ENCODE results near the gene HERPUD2. TPM values are rescaled to one million over a fixed set of nuclear protein-coding genes. Genes with fewer than 3 reads are reported as not detected.
"Not testable (repeated sequence)": the region's sequence is repeated elsewhere in the genome, so short reads cannot be mapped to it uniquely, and the experiment has no call there.

HERPUD2 gene
- total RNA-seq, 1 donor from 2014 or later: 19.8 TPM

DNA sequence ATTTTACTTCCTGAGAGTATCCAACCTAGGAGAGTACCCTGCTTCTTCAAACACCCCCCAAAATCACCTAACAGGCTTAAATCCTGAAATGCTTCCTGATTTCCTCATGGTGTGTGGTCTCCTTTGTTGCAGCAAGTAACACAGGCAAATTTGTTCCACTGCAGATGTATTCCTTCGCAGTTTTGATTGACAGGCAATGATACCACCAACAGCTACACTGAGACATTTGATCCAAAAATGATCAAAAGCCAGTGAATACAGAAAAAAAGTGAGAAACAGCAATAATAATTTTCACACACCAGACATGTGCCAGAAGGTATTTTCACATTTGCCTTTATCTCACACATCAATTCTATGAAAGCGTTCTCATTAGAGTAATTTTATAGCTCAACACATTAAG is 95.9 kb downstream of the HERPUD2 start:
- H3K9ac ChIP-seq (ENCODE audit: low read depth in 1 of 3, low read length in 3 of 3): no peak overlapping the region
- H3K27ac ChIP-seq (ENCODE audit: low read depth, low read length): no peak overlapping the region
- no peaks in the 10 kb centered on the region for H3K9me3 ChIP-seq (ENCODE audit: control insufficient read depth in 3 of 3, low read length in 3 of 3)
- H3K27me3 ChIP-seq (ENCODE audit: control insufficient read depth in 3 of 3, insufficient read depth in 3 of 3, low read length in 3 of 3): no peaks in the 10 kb centered on the region
- H3K4me1 ChIP-seq (ENCODE audit: control insufficient read depth in 3 of 3, insufficient read depth in 3 of 3, low read length in 3 of 3): peaks cover 0 to 4% (median 0%) of the 10 kb centered on the region in 3 donors
- H3K4me3 ChIP-seq (ENCODE audit: low read length in 3 of 3): no peak overlapping the region
- H3K36me3 ChIP-seq (ENCODE audit: control insufficient read depth in 3 of 3, insufficient read depth in 3 of 3, low read length in 3 of 3): no peaks in the 10 kb centered on the region

- Histone ChIP-seq H3K4me3 (ENCODE audit: low read length in 3 of 3) (no peak overlapping the region), H3K27ac (ENCODE audit: low read depth, low read length) (no peak overlapping the region), H3K36me3 (ENCODE audit: control insufficient read depth in 3 of 3, insufficient read depth in 3 of 3, low read length in 3 of 3) (no peaks in the 10 kb centered on the region), H3K9ac (ENCODE audit: low read depth in 1 of 3, low read length in 3 of 3) (no peak overlapping the region), H3K9me3 (ENCODE audit: control insufficient read depth in 3 of 3, low read length in 3 of 3) (no peaks in the 10 kb centered on the region), H3K4me1 (ENCODE audit: control insufficient read depth in 3 of 3, insufficient read depth in 3 of 3, low read length in 3 of 3) (peaks cover 0 to 4% (median 0%) of the 10 kb centered on the region in 3 donors), H3K27me3 (ENCODE audit: control insufficient read depth in 3 of 3, insufficient read depth in 3 of 3, low read length in 3 of 3) (no peaks in the 10 kb centered on the region)
Observed at GRCh38 chr7:35596061-35596460, 98.9 kb downstream of the HERPUD2 start.

DNA sequence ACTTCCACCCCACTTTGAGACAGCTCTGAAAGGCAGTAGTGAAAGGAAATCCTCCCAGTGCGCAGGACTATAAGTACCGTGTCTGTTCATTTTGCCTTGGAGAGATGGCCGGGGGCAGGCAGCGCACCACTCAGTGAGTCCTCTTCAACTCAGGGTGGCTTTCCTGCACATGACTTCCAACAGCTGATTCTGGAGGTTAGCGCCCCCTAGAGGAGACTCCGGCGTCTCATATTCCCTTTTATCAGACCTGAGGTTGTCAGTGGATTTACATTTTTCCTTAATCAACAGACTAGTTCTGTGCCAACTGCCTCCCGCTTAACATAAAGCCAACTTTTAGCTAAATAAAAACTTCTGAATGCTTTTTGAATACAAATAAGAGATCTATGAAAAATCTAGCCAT is 101.0 kb downstream of the HERPUD2 start:
- no peak overlapping the region for H3K9ac ChIP-seq (ENCODE audit: low read depth in 1 of 3, low read length in 3 of 3)
- H3K4me1 ChIP-seq (ENCODE audit: control insufficient read depth in 3 of 3, insufficient read depth in 3 of 3, low read length in 3 of 3): peaks cover 0 to 4% (median 0%) of the 10 kb centered on the region in 3 donors
- no peaks in the 10 kb centered on the region for H3K27me3 ChIP-seq (ENCODE audit: control insufficient read depth in 3 of 3, insufficient read depth in 3 of 3, low read length in 3 of 3)
- no peak overlapping the region for H3K27ac ChIP-seq (ENCODE audit: low read depth, low read length)
- H3K36me3 ChIP-seq (ENCODE audit: control insufficient read depth in 3 of 3, insufficient read depth in 3 of 3, low read length in 3 of 3): no peaks in the 10 kb centered on the region
- no peaks in the 10 kb centered on the region for H3K9me3 ChIP-seq (ENCODE audit: control insufficient read depth in 3 of 3, low read length in 3 of 3)
- H3K4me3 ChIP-seq (ENCODE audit: low read length in 3 of 3): no peak overlapping the region

- no peak overlapping the region for H3K4me3 ChIP-seq (ENCODE audit: low read length in 3 of 3)
- no peak overlapping the region for H3K27ac ChIP-seq (ENCODE audit: low read depth, low read length)
- no peaks in the 10 kb centered on the region for H3K36me3 ChIP-seq (ENCODE audit: control insufficient read depth in 3 of 3, insufficient read depth in 3 of 3, low read length in 3 of 3)
- H3K27me3 ChIP-seq (ENCODE audit: control insufficient read depth in 3 of 3, insufficient read depth in 3 of 3, low read length in 3 of 3): no peaks in the 10 kb centered on the region
- H3K9me3 ChIP-seq (ENCODE audit: control insufficient read depth in 3 of 3, low read length in 3 of 3): no peaks in the 10 kb centered on the region
- H3K4me1 ChIP-seq (ENCODE audit: control insufficient read depth in 3 of 3, insufficient read depth in 3 of 3, low read length in 3 of 3): no peaks in the 10 kb centered on the region
- H3K9ac ChIP-seq (ENCODE audit: low read depth in 1 of 3, low read length in 3 of 3): no peak overlapping the region
Observed at GRCh38 chr7:35588647-35589046, 106.3 kb downstream of the HERPUD2 start.

- H3K9me3 ChIP-seq (ENCODE audit: control insufficient read depth in 3 of 3, low read length in 3 of 3): no peaks in the 10 kb centered on the region
- H3K27me3 ChIP-seq (ENCODE audit: control insufficient read depth in 3 of 3, insufficient read depth in 3 of 3, low read length in 3 of 3): no peaks in the 10 kb centered on the region
- no peak overlapping the region for H3K27ac ChIP-seq (ENCODE audit: low read depth, low read length)
- H3K36me3 ChIP-seq (ENCODE audit: control insufficient read depth in 3 of 3, insufficient read depth in 3 of 3, low read length in 3 of 3): no peaks in the 10 kb centered on the region
- no peaks in the 10 kb centered on the region for H3K4me1 ChIP-seq (ENCODE audit: control insufficient read depth in 3 of 3, insufficient read depth in 3 of 3, low read length in 3 of 3)
- no peak overlapping the region for H3K4me3 ChIP-seq (ENCODE audit: low read length in 3 of 3)
- H3K9ac ChIP-seq (ENCODE audit: low read depth in 1 of 3, low read length in 3 of 3): no peak overlapping the region
Observed at GRCh38 chr7:35584990-35585389, 109.9 kb downstream of the HERPUD2 start.

GRCh38 chr7:35584533-35584932 is 110.4 kb downstream of the HERPUD2 start:
- H3K4me1 ChIP-seq (ENCODE audit: control insufficient read depth in 3 of 3, insufficient read depth in 3 of 3, low read length in 3 of 3); H3K27ac ChIP-seq (ENCODE audit: low read depth, low read length); H3K27me3 ChIP-seq (ENCODE audit: control insufficient read depth in 3 of 3, insufficient read depth in 3 of 3, low read length in 3 of 3); H3K4me3 ChIP-seq (ENCODE audit: low read length in 3 of 3); H3K36me3 ChIP-seq (ENCODE audit: control insufficient read depth in 3 of 3, insufficient read depth in 3 of 3, low read length in 3 of 3); H3K9ac ChIP-seq (ENCODE audit: low read depth in 1 of 3, low read length in 3 of 3); H3K9me3 ChIP-seq (ENCODE audit: control insufficient read depth in 3 of 3, low read length in 3 of 3): not testable (repeated sequence)

Other genes with a start within 250 kb of the HERPUD2 start
- 157 TPM for gene SEPTIN7, start 105.9 kb upstream of the HERPUD2 start, total RNA-seq